K562 (cell line): Measurements from ENCODE around the gene PDE11A. TPM values are rescaled to one million over a fixed set of nuclear protein-coding genes. Genes with fewer than 3 reads are reported as not detected.
A peak's percentile ranks its signal among the peaks of the same experiment; 100 is the strongest.

ENCODE experiments used
- ATF4 ChIP-seq: fragments of 450-650 bp; formaldehyde crosslinking; IDR thresholded peaks from 2 replicates; pipeline ENCODE4 v1.4.0; 2022; ENCODE audit warnings: mild to moderate bottlenecking, moderate library complexity
- CBX1 ChIP-seq: sonication (generic); IDR thresholded peaks from 2 replicates; pipeline ENCODE4 v1.6.1; 2016; ENCODE audit warnings: antibody characterized with exemption, low read depth, mild to moderate bottlenecking
- CEBPG ChIP-seq, 3 experiments: fragments of 200-800 bp in 1 of 3; sonication (Bioruptor generic) in 1 of 3; sonication (generic) in 1 of 3; formaldehyde crosslinking in 1 of 3; IDR thresholded peaks in 2 of 3; conservative IDR thresholded peaks in 1 of 3; 2 replicates each; pipeline versions ENCODE4 v1.6.1 to v1.8.0; 2016 to 2022; ENCODE audit warnings: missing compliant biosample characterization in 2 of 3, missing genetic modification characterization in 2 of 3, mild to moderate bottlenecking in 1 of 3, missing genetic modification reagents in 1 of 3
- FOXP1 ChIP-seq: sonication (generic); formaldehyde crosslinking; IDR thresholded peaks from 2 replicates; pipeline ENCODE4 v1.8.0; 2022; ENCODE audit warnings: mild to moderate bottlenecking, missing genetic modification reagents
- HCFC1 ChIP-seq: IDR thresholded peaks from 2 replicates; pipeline ENCODE4 v1.6.1; 2012; ENCODE audit warnings: low read depth, low read length, improper control_type of control experiment
- HNRNPL ChIP-seq: fragments of 200-400 bp; formaldehyde crosslinking; IDR thresholded peaks from 2 replicates; pipeline ENCODE4 v1.6.1; 2017; ENCODE audit warnings: low read depth, mild to moderate bottlenecking, low read length
- IRF2 ChIP-seq: sonication (generic); formaldehyde crosslinking; IDR thresholded peaks from 2 replicates; pipeline ENCODE4 v1.8.1; 2022; ENCODE audit warnings: mild to moderate bottlenecking, missing genetic modification reagents
- KAT7 ChIP-seq: sonication (generic); formaldehyde crosslinking; IDR thresholded peaks from 2 replicates; pipeline ENCODE4 v1.8.0; 2022; ENCODE audit warnings: missing genetic modification reagents, mild to moderate bottlenecking, borderline replicate concordance
- MECOM ChIP-seq: fragments of 250-450 bp; sonication (Bioruptor Pico); IDR thresholded peaks from 2 replicates; pipeline ENCODE4 v1.8.0; 2022; ENCODE audit warnings: inconsistent platforms
- NFXL1 ChIP-seq: fragments of 450-650 bp; formaldehyde crosslinking; IDR thresholded peaks from 2 replicates; pipeline ENCODE4 v1.4.0; 2021; ENCODE audit warnings: mild to moderate bottlenecking
- NRF1 ChIP-seq, 2 experiments: fragments of 450-650 bp; IDR thresholded peaks in 1 of 2; conservative IDR thresholded peaks in 1 of 2; 2 replicates each; pipeline ENCODE4 v1.6.1; 2014; ENCODE audit warnings: mild to moderate bottlenecking in 2 of 2
- PTRF ChIP-seq: fragments of 450-650 bp; IDR thresholded peaks from 2 replicates; pipeline ENCODE4 v1.6.1; 2016; ENCODE audit warnings: mild to moderate bottlenecking, missing genetic modification characterization, missing compliant biosample characterization
- RBM34 ChIP-seq: fragments of 200-400 bp; formaldehyde crosslinking; IDR thresholded peaks from 2 replicates; pipeline ENCODE4 v1.6.1; 2018; ENCODE audit warnings: low read length, borderline replicate concordance; ENCODE audit not compliant: insufficient read depth
- SMAD1 ChIP-seq: fragments of 150-350 bp; IDR thresholded peaks from 2 replicates; pipeline ENCODE4 v1.6.1; 2014; ENCODE audit warnings: low read length, low read depth; ENCODE audit not compliant: partially characterized antibody
- TSC22D4 ChIP-seq: fragments of 450-650 bp; IDR thresholded peaks from 2 replicates; pipeline ENCODE4 v1.6.1; 2016; ENCODE audit warnings: missing genetic modification characterization, missing biosample characterization, control low read depth
- ZFP30 ChIP-seq: fragments of 250-450 bp; sonication (Bioruptor Pico); IDR thresholded peaks from 2 replicates; pipeline ENCODE4 v1.8.0; 2022; ENCODE audit warnings: moderate library complexity, mild to moderate bottlenecking, inconsistent platforms, borderline replicate concordance
- ZNF174 ChIP-seq: fragments of 250-450 bp; sonication (Bioruptor Pico); IDR thresholded peaks from 2 replicates; pipeline ENCODE4 v1.4.0; 2020; ENCODE audit warnings: mild to moderate bottlenecking
- ZNF23 ChIP-seq: fragments of 250-450 bp; sonication (Bioruptor Pico); IDR thresholded peaks from 2 replicates; pipeline ENCODE4 v1.4.0; 2020; ENCODE audit warnings: mild to moderate bottlenecking
- polyA plus RNA-seq, 8 experiments: library from polyadenylated mRNA; depleted of rRNA in 4 of 8; stranded (reverse) in 5 of 8; unstranded in 3 of 8; fragments of >200 nt; fragmentation: Nextera tagmentation in 2 of 8; fragmentation: Illumina TruSeq in 1 of 8; extraction: Ambion mirVana in 2 of 8; extraction: Trizol in 1 of 8; gene quantifications; 2 replicates each; pipeline versions ENCODE4 v1.2.1 to v1.2.3, GENCODE V29; 2011 to 2014; ENCODE audit warnings: inconsistent platforms in 1 of 8, missing spikeins in 1 of 8
- total RNA-seq, 7 experiments: library from RNA; depleted of rRNA in 6 of 7; stranded (reverse); fragments of >200 nt in 6 of 7; fragmentation: Illumina TruSeq in 2 of 7; extraction: Trizol in 2 of 7; gene quantifications; 2 replicates each; pipeline versions ENCODE4 v1.2.1 to v1.2.3, GENCODE V29; 2011 to 2021; ENCODE audit warnings: low replicate concordance in 1 of 7
- TF ChIP-seq, protein P1 (sequence below): fragments of 250-450 bp; sonication (Bioruptor Pico); IDR thresholded peaks from 2 replicates; pipeline ENCODE4 v1.8.0; 2022; ENCODE audit warnings: moderate library complexity, mild to moderate bottlenecking, inconsistent platforms
- TF ChIP-seq, protein P2 (sequence below), 3 experiments: IDR thresholded peaks in 2 of 3; conservative IDR thresholded peaks in 1 of 3; 2 replicates each; pipeline ENCODE4 v1.5.1; 2011 to 2012; ENCODE audit warnings: low read length in 3 of 3, mild to moderate bottlenecking in 3 of 3, control low read depth in 2 of 3, improper control_type of control experiment in 1 of 3, inconsistent platforms in 1 of 3, low read depth in 1 of 3, mixed read lengths in 1 of 3, moderate library complexity in 1 of 3; ENCODE audit not compliant: insufficient read depth in 2 of 3
- TF ChIP-seq, protein P3 (sequence below): IDR thresholded peaks from 2 replicates; pipeline ENCODE4 v1.6.1; 2014; ENCODE audit warnings: antibody characterized with exemption
- TF ChIP-seq, protein P4 (sequence below): fragments of 450-650 bp; IDR thresholded peaks from 2 replicates; pipeline ENCODE4 v1.6.1; 2017; ENCODE audit warnings: mild to moderate bottlenecking, moderate library complexity

The PDE11A gene
- total and polyA plus RNA-seq, 9 of the 15 experiments (the other 6 are each of a cell fraction or from before 2014, with no cell fraction given): 3.2 to 22.1 (median 5.7) TPM

- no peak for TF ChIP-seq CEBPG (CRISPR knock-in tag; IDR thresholded peaks at IDR 0.05)
- no peak for TF ChIP-seq CEBPG (tag; conservative IDR thresholded peaks at IDR 0.05 in 1 of 2, IDR thresholded peaks at IDR 0.05 in 1 of 2)
- TF ChIP-seq, protein P1, sequence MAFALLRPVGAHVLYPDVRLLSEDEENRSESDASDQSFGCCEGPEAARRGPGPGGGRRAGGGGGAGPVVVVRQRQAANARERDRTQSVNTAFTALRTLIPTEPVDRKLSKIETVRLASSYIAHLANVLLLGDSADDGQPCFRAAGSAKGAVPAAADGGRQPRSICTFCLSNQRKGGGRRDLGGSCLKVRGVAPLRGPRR (CRISPR knock-in tag): 0 out of 2 replicates have a peak, but pooled peaks have one; percentile 32
- TF ChIP-seq NRF1 (conservative IDR thresholded peaks at IDR 0.05 in 1 of 2, IDR thresholded peaks at IDR 0.05 in 1 of 2): no peak
- TF ChIP-seq SMAD1: no peak
- TF ChIP-seq CBX1: no peak
- TF ChIP-seq, protein P2, sequence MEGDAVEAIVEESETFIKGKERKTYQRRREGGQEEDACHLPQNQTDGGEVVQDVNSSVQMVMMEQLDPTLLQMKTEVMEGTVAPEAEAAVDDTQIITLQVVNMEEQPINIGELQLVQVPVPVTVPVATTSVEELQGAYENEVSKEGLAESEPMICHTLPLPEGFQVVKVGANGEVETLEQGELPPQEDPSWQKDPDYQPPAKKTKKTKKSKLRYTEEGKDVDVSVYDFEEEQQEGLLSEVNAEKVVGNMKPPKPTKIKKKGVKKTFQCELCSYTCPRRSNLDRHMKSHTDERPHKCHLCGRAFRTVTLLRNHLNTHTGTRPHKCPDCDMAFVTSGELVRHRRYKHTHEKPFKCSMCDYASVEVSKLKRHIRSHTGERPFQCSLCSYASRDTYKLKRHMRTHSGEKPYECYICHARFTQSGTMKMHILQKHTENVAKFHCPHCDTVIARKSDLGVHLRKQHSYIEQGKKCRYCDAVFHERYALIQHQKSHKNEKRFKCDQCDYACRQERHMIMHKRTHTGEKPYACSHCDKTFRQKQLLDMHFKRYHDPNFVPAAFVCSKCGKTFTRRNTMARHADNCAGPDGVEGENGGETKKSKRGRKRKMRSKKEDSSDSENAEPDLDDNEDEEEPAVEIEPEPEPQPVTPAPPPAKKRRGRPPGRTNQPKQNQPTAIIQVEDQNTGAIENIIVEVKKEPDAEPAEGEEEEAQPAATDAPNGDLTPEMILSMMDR (IDR thresholded peaks at IDR 0.05 in 2 of 3, conservative IDR thresholded peaks at IDR 0.05 in 1 of 3; ENCODE audit: insufficient read depth in 2 of 3, low read depth in 1 of 3, low read length in 3 of 3): peak; percentile 17 to 53 (median 26); a peak in 3 of 6 replicates
- TF ChIP-seq, protein P3, sequence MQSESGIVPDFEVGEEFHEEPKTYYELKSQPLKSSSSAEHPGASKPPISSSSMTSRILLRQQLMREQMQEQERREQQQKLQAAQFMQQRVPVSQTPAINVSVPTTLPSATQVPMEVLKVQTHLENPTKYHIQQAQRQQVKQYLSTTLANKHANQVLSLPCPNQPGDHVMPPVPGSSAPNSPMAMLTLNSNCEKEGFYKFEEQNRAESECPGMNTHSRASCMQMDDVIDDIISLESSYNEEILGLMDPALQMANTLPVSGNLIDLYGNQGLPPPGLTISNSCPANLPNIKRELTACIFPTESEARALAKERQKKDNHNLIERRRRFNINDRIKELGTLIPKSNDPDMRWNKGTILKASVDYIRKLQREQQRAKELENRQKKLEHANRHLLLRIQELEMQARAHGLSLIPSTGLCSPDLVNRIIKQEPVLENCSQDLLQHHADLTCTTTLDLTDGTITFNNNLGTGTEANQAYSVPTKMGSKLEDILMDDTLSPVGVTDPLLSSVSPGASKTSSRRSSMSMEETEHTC: no peak
- TF ChIP-seq ZNF23: no peak
- TF ChIP-seq IRF2: no peak
- TF ChIP-seq HNRNPL: no peak
- 0 out of 2 replicates have a peak, but pooled peaks have one; percentile 43 for TF ChIP-seq NFXL1
- no peak for TF ChIP-seq PTRF
- no peak for TF ChIP-seq FOXP1 (CRISPR knock-in tag)
- TF ChIP-seq, protein P4, sequence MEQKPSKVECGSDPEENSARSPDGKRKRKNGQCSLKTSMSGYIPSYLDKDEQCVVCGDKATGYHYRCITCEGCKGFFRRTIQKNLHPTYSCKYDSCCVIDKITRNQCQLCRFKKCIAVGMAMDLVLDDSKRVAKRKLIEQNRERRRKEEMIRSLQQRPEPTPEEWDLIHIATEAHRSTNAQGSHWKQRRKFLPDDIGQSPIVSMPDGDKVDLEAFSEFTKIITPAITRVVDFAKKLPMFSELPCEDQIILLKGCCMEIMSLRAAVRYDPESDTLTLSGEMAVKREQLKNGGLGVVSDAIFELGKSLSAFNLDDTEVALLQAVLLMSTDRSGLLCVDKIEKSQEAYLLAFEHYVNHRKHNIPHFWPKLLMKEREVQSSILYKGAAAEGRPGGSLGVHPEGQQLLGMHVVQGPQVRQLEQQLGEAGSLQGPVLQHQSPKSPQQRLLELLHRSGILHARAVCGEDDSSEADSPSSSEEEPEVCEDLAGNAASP: no peak
- TF ChIP-seq MECOM: no peak
- TF ChIP-seq HCFC1: no peak
- TF ChIP-seq ATF4: no peak
- TF ChIP-seq TSC22D4: no peak
- no peak for TF ChIP-seq ZFP30 (CRISPR knock-in tag)
- TF ChIP-seq ZNF174 (CRISPR knock-in tag): no peak
- no peak for TF ChIP-seq RBM34
- TF ChIP-seq KAT7 (CRISPR knock-in tag): no peak
These were observed 379.8 kb downstream of the PDE11A start (continued) for GRCh38 chr2:177692783-177693269.
